ENCODE measurements around the gene PPRC1. TPM values are rescaled to one million over a fixed set of nuclear protein-coding genes. Genes with fewer than 3 reads are reported as not detected.

PPRC1 gene
- total RNA-seq, 1 experiment from 2014 or later: 79.4 TPM

GRCh38 chr10:102132563-102133372 lies at the start of gene PPRC1 (continued):
- TF ChIP-seq ETV6 (CRISPR knock-in tag; IDR thresholded peaks at IDR 0.05): peak; percentile 83
- TF ChIP-seq FOXP4 (CRISPR knock-in tag; IDR thresholded peaks at IDR 0.05): peak; percentile 34; the same call in 1 of the 2 replicates
- TF ChIP-seq SP1 (CRISPR knock-in tag; conservative IDR thresholded peaks at IDR 0.05): peak; percentile 76
- TF ChIP-seq FOXK1 (CRISPR knock-in tag; IDR thresholded peaks at IDR 0.05): peak; percentile 69; the same call in 1 of the 2 replicates

- H3K27ac Mint-ChIP-seq: no peak overlapping the region
- DNase-seq (ENCODE audit: low spot score) (no peak), ATAC-seq (no peak)
- no peaks in the 10 kb centered on the region; the same call in 1 of the 2 replicates for H3K27me3 Mint-ChIP-seq (ENCODE audit: low read depth)
- TF ChIP-seq EMX1 (CRISPR knock-in tag; IDR thresholded peaks at IDR 0.05) (no peak), ZNF416 (CRISPR knock-in tag; IDR thresholded peaks at IDR 0.05) (no peak), ZSCAN18 (CRISPR knock-in tag; IDR thresholded peaks at IDR 0.05) (no peak), TP53 (CRISPR knock-in tag; IDR thresholded peaks at IDR 0.05) (no peak), ZNF281 (CRISPR knock-in tag; IDR thresholded peaks at IDR 0.05) (no peak), CBFB (CRISPR knock-in tag; IDR thresholded peaks at IDR 0.05; ENCODE audit: low read depth) (no peak), ARID4B (CRISPR knock-in tag; IDR thresholded peaks at IDR 0.05; ENCODE audit: borderline replicate concordance) (no peak), ESRRA (CRISPR knock-in tag; IDR thresholded peaks at IDR 0.05; ENCODE audit: borderline replicate concordance) (no peak), FOXJ3 (CRISPR knock-in tag; IDR thresholded peaks at IDR 0.05; ENCODE audit: borderline replicate concordance) (no peak)
- H3K4me3 Mint-ChIP-seq: no peak overlapping the region
- no peaks in the 10 kb centered on the region for H3K9me3 Mint-ChIP-seq
- POLR2A ChIA-PET: interaction anchor here (0.6 to 0.7 kb wide), 4 partner anchors 12 to 957 kb away, joined by 3 to 7 read pairs (median 5); no protein-coding TSS in a partner anchor
- CTCF ChIA-PET: interaction anchor here (0.6 to 3.3 kb wide), 4 partner anchors 10 to 335 kb away, joined by 3 to 23 read pairs (median 5); no protein-coding TSS in a partner anchor
- H3K36me3 Mint-ChIP-seq: no peaks in the 10 kb centered on the region
- H3K4me1 Mint-ChIP-seq: peaks cover 2% of the 10 kb centered on the region; the same call in 1 of the 2 replicates
These were observed 49.3 kb upstream of the PPRC1 start for GRCh38 chr10:102083541-102083940.

Measured in WTC11 (cell line).